Activated CD4-positive, alpha-beta T cell treated with anti-CD3 and anti-CD28 coated beads for 36 hours (primary cell): ENCODE data around the gene PEX14. TPM values are rescaled to one million over a fixed set of nuclear protein-coding genes. Genes with fewer than 3 reads are reported as not detected.

Experiments used
- ATAC-seq: fragments of 200-7000 bp; cut with Tn5 transposase; one replicate; pipeline ENCODE4 v1.10.0; 2021; ENCODE audit warnings: mild to moderate bottlenecking, moderate library complexity
- CTCF ChIA-PET: fragments of 350-600 bp; sonication (Branson Sonifier 250); formaldehyde crosslinking; loops from one replicate; lab custom pipeline; 2021; ENCODE audit warnings: antibody characterized with exemption; lab: Charles Lee
- POLR2A ChIA-PET: fragments of 350-600 bp; sonication (Branson Sonifier 250); formaldehyde crosslinking; loops from one replicate; lab custom pipeline; 2021; ENCODE audit warnings: antibody characterized with exemption, inconsistent platforms; lab: Charles Lee
- DNase-seq: peaks from one replicate; pipeline ENCODE4 v3.0.0-alpha.2; 2020
- H3K27ac Mint-ChIP-seq: one replicate; pipeline ENCODE4 v1.8.0; 2021; ENCODE audit warnings: mixed read lengths
- H3K27me3 Mint-ChIP-seq: one replicate; pipeline ENCODE4 v1.8.0; 2021; ENCODE audit warnings: mixed read lengths
- H3K36me3 Mint-ChIP-seq: one replicate; pipeline ENCODE4 v1.8.0; 2021; ENCODE audit warnings: low read depth, mixed read lengths
- H3K4me1 Mint-ChIP-seq: one replicate; pipeline ENCODE4 v1.8.0; 2021; ENCODE audit warnings: mixed read lengths
- H3K4me3 Mint-ChIP-seq: one replicate; pipeline ENCODE4 v1.8.0; 2021; ENCODE audit warnings: mild to moderate bottlenecking, moderate library complexity, mixed read lengths
- H3K9me3 Mint-ChIP-seq: one replicate; pipeline ENCODE4 v1.8.0; 2021; ENCODE audit warnings: low read depth, mixed read lengths
- intact Hi-C, 2 experiments: fragments of 100-400 bp; cut with DNase I in 1 of 2; cut with micrococcal nuclease in 1 of 2; formaldehyde crosslinking; loops; one replicate each; pipeline versions ENCODE4 v1.14.2 to v1.15.1; 2022 to 2024; cut with DNase I, micrococcal nuclease
- total RNA-seq, 2 experiments: library from RNA; stranded (reverse); gene quantifications; one replicate each; pipeline ENCODE4 v1.2.3, GENCODE V29; 2021

PEX14 gene
- total RNA-seq, 2 experiments from 2014 or later: 16.3 to 25.1 TPM

GRCh38 chr1:10509809-10510509 is 35.2 kb downstream of the PEX14 start:
- Mint-ChIP-seq H3K36me3 (no peaks in the 10 kb centered on the region), H3K27ac (peak overlapping the region; percentile 80), H3K27me3 (no peaks in the 10 kb centered on the region), H3K9me3 (no peaks in the 10 kb centered on the region), H3K4me1 (peaks cover 71% of the 10 kb centered on the region), H3K4me3 (no peak overlapping the region)
- ChIA-PET CTCF (interaction anchor here (0.6 to 10.5 kb wide), 8 partner anchors 8 to 430 kb away, joined by 3 to 133 read pairs (median 4); no protein-coding TSS in a partner anchor), POLR2A (no interaction called here)
- no peak for DNase-seq
- ATAC-seq: no peak
- intact Hi-C loops: loop anchor here (2.0 to 10.0 kb wide), 8 partner anchors 222 to 505 kb away; partner anchors contain the start of genes TARDBP (in 2 of the 2) and CASZ1 (in 1 of the 2)

DNA sequence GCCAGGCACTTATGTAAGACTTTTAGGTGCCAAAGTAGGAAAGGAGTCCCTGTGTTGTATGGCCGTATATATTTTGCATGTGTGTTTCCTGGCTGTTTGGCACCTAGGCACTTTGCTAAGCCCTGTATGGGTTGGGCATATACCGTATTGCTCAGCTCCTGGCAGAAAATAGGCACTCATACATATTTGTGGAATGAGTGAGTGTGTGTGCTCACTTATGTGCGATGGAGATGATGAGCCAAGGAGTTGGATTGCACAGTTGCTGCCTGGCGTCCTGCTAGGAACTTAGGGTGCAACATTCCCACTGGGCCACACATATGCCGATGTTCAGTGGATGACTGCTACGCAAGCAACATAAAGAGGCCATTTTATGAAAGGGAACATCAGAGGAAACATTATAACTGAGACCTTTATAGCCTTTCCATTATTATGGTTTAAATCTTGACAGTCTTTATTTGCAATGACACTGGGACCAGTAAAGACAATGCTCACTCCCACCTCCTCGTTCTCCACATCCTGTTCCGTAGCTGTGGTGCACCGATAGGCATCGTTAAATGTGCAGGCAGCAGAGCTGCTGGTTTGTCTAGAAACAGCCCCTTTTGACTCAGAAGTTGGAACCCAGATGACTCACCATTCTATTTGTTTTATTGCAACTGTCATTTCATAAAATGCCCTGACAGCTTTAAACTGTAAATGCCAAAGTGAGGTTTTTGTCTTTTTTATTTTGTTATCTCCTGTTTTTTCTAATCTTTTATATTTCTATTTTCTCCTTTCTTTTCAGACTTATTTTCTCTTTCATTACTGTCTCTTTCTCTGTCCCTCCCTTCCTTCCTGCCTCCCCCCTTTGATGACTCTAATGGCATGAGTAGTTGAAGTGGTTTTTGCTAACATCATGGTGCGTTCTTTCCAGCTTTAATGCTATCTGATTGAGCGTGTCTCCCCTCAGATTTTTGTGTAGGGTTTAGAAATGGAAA is 36.1 kb downstream of the PEX14 start:
- Mint-ChIP-seq H3K4me3 (peak overlapping the region; percentile 47), H3K9me3 (no peaks in the 10 kb centered on the region), H3K27ac (peak overlapping the region; percentile 80), H3K27me3 (no peaks in the 10 kb centered on the region), H3K36me3 (no peaks in the 10 kb centered on the region), H3K4me1 (peaks cover 76% of the 10 kb centered on the region)
- DNase-seq (peak; percentile 92), ATAC-seq (peak; percentile 92)
- ChIA-PET POLR2A (interaction anchor here (0.6 to 1.0 kb wide), 3 partner anchors 13 to 420 kb away, joined by 3 to 4 read pairs (median 4); no protein-coding TSS in a partner anchor), CTCF (interaction anchor here (0.6 to 10.5 kb wide), 12 partner anchors 8 to 527 kb away, joined by 3 to 133 read pairs (median 3); no protein-coding TSS in a partner anchor)
- intact Hi-C loops: loop anchor here (1.0 to 10.0 kb wide), 15 partner anchors 16 to 504 kb away; partner anchors contain the start of genes TARDBP (in 2 of the 2), CASZ1 (in 1 of the 2), DFFA (in 1 of the 2) and PEX14 (in 1 of the 2)

DNA sequence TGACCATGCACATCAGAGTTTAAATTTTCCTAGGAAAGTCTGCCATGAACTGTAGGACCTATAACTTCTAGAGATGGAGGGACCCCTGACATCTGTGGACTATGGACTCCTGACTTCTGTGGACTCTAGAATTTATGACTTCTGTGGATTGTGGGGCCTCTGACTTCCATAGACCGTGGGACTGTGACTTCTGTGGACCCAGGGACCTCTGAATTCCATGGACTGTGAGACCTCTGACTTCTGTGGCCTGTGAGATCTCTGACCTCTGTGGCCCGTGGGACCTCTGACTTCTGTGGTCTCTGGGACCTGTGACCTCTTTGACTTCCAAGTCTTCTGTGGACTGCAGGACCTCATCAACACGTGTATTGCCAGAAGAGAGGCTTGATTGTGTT is 36.7 kb downstream of the PEX14 start:
- DNase-seq (no peak), ATAC-seq (no peak)
- Mint-ChIP-seq H3K27ac (peak overlapping the region; percentile 80), H3K4me3 (peak overlapping the region; percentile 47), H3K36me3 (no peaks in the 10 kb centered on the region), H3K4me1 (peaks cover 80% of the 10 kb centered on the region), H3K27me3 (no peaks in the 10 kb centered on the region), H3K9me3 (no peaks in the 10 kb centered on the region)
- ChIA-PET POLR2A (interaction anchor here (1.0 kb wide), 1 partner anchor 12 kb away, joined by 4 read pairs; no protein-coding TSS in a partner anchor), CTCF (interaction anchor here (0.6 to 10.5 kb wide), 9 partner anchors 8 to 526 kb away, joined by 3 to 133 read pairs (median 3); no protein-coding TSS in a partner anchor)
- intact Hi-C loops: loop anchor here (1.0 to 10.0 kb wide), 15 partner anchors 16 to 503 kb away; partner anchors contain the start of genes TARDBP (in 2 of the 2), CASZ1 (in 1 of the 2), DFFA (in 1 of the 2) and PEX14 (in 1 of the 2)

DNA sequence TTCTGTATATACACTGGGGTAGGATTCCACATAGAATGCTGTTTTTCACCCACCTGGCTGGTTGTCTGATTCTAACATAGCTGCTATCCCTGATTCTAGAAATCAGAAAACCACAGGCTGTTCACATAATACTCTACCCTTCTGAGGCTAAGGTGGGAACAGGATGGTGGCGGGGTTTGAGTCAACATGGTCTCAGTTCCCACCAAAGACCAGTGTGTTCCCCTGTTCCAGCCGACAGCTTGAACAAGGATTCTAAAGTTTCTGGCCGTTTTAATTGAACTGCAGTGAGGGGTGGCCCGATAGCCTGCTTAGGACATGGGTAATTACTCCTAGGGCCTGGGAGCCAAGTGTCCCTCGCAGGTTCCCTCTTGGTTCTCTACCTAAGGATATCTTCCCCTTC is 38.4 kb downstream of the PEX14 start:
- Mint-ChIP-seq H3K4me3 (no peak overlapping the region), H3K27me3 (no peaks in the 10 kb centered on the region), H3K4me1 (peaks cover 77% of the 10 kb centered on the region), H3K9me3 (no peaks in the 10 kb centered on the region), H3K36me3 (no peaks in the 10 kb centered on the region), H3K27ac (no peak overlapping the region)
- ATAC-seq (no peak), DNase-seq (no peak)
- CTCF ChIA-PET: interaction anchor here (0.7 to 10.5 kb wide), 4 partner anchors 9 to 525 kb away, joined by 3 to 133 read pairs (median 6); no protein-coding TSS in a partner anchor
- POLR2A ChIA-PET: interaction anchor here (1.4 kb wide), 1 partner anchor 18 kb away, joined by 7 read pairs; no protein-coding TSS in a partner anchor
- intact Hi-C loops: loop anchor here (5.0 to 10.0 kb wide), 7 partner anchors 219 to 502 kb away; partner anchors contain the start of genes TARDBP (in 2 of the 2) and CASZ1 (in 1 of the 2)

DNA sequence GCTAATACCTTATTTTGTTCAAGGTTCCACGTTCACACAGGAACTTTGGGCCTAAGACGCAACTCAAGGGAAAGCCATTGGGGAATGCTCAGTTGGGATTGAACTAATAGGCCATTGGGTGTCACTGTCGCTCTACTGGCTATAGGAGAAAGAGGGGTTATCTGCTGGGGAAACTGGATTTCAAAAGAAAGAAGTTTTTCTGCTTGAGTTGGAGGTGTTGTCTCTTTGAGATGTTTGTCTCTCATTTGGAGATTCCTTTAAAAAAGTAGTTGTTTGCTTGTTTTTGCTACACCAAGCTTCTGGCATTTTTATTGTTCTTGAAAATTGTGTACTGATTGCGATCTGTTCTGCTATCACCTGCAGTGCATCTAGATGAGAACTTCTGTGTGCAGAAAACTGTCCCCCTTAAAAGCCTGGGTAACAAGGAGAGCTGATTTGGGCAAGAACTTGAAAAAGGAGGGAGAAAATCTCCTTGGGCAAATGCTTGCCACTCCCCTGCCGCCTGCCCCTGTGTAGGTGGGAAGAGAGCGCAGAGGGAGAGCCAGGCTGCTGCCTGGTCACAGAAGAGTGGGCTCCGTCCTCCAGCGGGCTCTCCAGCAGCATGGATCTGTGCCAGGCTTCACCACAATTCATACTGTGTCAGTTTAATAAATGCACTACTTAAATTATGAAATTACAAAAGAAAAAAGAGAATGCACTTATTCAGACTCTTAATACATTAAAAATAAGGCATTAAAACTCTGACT is 39.9 kb downstream of the PEX14 start:
- Mint-ChIP-seq H3K9me3 (no peaks in the 10 kb centered on the region), H3K27ac (no peak overlapping the region), H3K4me1 (peaks cover 73% of the 10 kb centered on the region), H3K4me3 (no peak overlapping the region), H3K27me3 (no peaks in the 10 kb centered on the region), H3K36me3 (peaks cover 1% of the 10 kb centered on the region)
- ChIA-PET CTCF (interaction anchor here (10.5 kb wide), 1 partner anchor 18 kb away, joined by 133 read pairs; no protein-coding TSS in a partner anchor), POLR2A (no interaction called here)
- intact Hi-C loops: loop anchor here (5.0 to 10.0 kb wide), 7 partner anchors 218 to 500 kb away; partner anchors contain the start of genes TARDBP (in 2 of the 2) and CASZ1 (in 1 of the 2)
- no peak for DNase-seq
- no peak for ATAC-seq

GRCh38 chr1:10515301-10515975 is 40.7 kb downstream of the PEX14 start:
- no peaks in the 10 kb centered on the region for H3K27me3 Mint-ChIP-seq
- ATAC-seq (no peak), DNase-seq (no peak)
- intact Hi-C loops: loop anchor here (10.0 kb wide), 2 partner anchors 279 to 499 kb away; partner anchors contain the start of genes CASZ1 (in 1 of the 2) and TARDBP (in 1 of the 2)
- CTCF ChIA-PET: interaction anchor here (10.5 kb wide), 1 partner anchor 19 kb away, joined by 133 read pairs; no protein-coding TSS in a partner anchor
- POLR2A ChIA-PET: no interaction called here
- H3K36me3 Mint-ChIP-seq: peaks cover 2% of the 10 kb centered on the region
- H3K4me3 Mint-ChIP-seq: no peak overlapping the region
- H3K27ac Mint-ChIP-seq: no peak overlapping the region
- peaks cover 66% of the 10 kb centered on the region for H3K4me1 Mint-ChIP-seq
- no peaks in the 10 kb centered on the region for H3K9me3 Mint-ChIP-seq

DNA sequence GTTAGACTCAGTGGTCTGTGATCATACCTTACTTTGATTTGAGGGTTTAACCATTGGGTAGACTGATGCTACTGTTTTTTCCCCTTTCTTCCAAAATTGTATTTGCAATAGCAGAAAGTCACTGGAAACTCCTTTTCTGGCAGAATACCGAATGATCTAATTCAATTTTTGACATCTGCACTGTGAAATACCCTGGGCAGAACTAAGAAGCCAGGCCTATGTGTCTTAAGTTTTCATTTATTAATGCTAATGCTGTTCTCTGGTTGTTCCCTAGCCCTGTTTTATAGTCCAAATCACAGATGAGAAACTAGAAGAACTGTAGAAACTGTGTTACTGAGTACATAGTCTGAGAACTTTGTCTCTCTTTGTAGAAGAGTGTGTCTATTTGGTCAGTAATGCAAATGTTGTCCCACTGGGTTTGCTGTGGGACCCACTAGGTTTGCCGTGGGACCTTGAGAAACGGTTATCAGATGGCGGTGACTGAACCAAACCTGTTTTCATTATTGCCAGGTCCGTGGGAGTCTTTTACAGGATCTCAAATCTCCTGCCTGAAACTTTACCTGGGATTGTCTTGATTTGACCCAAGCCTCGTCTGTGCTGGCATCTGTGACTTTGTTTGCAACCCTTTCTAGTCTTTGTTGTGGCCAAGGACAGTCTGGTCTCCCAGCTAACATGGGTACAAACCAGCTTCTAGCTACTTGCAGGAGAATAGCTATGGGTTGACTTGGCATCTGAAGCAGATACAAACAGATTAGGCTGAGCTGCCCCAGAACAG is 41.4 kb downstream of the PEX14 start:
- CTCF ChIA-PET: interaction anchor here (0.5 to 10.5 kb wide), 4 partner anchors 9 to 424 kb away, joined by 3 to 133 read pairs (median 4); no protein-coding TSS in a partner anchor
- H3K4me1 Mint-ChIP-seq: peaks cover 63% of the 10 kb centered on the region
- ATAC-seq (no peak), DNase-seq (no peak)
- H3K9me3 Mint-ChIP-seq: no peaks in the 10 kb centered on the region
- POLR2A ChIA-PET: no interaction called here
- H3K36me3 Mint-ChIP-seq: peaks cover 2% of the 10 kb centered on the region
- intact Hi-C loops: loop anchor here (10.0 kb wide), 2 partner anchors 279 to 499 kb away; partner anchors contain the start of genes CASZ1 (in 1 of the 2) and TARDBP (in 1 of the 2)
- H3K27ac Mint-ChIP-seq: no peak overlapping the region
- H3K27me3 Mint-ChIP-seq: no peaks in the 10 kb centered on the region
- H3K4me3 Mint-ChIP-seq: no peak overlapping the region

DNA sequence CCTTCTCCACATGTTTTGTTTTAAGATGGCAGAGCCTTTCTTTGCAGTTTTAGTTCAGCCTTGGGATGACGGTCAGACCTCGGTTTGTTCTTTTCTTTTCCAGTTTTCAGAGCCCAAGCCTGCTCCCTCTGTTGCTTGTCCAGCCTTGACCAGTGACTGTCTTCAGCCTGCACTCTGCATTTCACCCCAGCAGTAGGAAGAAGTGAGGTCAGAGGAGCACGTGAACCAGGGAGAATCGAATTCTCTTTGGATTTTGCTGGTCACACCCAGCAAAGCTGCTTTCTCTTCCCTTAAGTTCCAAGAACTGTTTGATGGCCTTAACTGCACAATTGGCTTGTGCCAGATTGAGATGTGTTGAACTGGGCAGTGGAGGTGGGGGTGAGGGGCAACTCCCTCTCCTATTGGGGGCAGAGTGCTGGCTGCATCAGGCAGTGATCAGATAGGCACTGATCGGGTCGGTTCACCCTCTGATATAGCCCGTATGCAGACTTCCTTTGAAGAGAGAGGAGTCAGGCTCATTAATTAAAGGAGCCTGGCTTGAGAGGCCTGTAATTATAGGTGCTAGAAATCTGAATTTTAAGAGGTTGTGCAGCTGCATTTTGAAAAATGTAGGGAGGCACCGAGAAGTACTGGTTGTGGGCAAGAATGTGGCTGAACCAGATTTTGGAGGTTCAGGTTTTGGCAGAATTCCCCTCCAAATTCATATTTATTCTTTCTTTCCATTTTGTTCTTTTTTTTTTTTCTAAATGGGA is 42.4 kb downstream of the PEX14 start:
- H3K27ac Mint-ChIP-seq: no peak overlapping the region
- DNase-seq (no peak), ATAC-seq (no peak)
- intact Hi-C loops: loop anchor here (10.0 kb wide), 2 partner anchors 278 to 498 kb away; partner anchors contain the start of genes CASZ1 (in 1 of the 2) and TARDBP (in 1 of the 2)
- CTCF ChIA-PET: interaction anchor here (0.6 to 1.1 kb wide), 3 partner anchors 9 to 423 kb away, joined by 3 to 5 read pairs (median 4); no protein-coding TSS in a partner anchor
- H3K4me1 Mint-ChIP-seq: peaks cover 63% of the 10 kb centered on the region
- H3K9me3 Mint-ChIP-seq: no peaks in the 10 kb centered on the region
- POLR2A ChIA-PET: no interaction called here
- H3K4me3 Mint-ChIP-seq: no peak overlapping the region
- no peaks in the 10 kb centered on the region for H3K27me3 Mint-ChIP-seq
- H3K36me3 Mint-ChIP-seq: peaks cover 2% of the 10 kb centered on the region
